Measurements from ENCODE around the gene CACNA1S. TPM values are rescaled to one million over a fixed set of nuclear protein-coding genes. Genes with fewer than 3 reads are reported as not detected.

CACNA1S gene
- total and polyA plus RNA-seq, 2 donors (not counting 1 experiment from before 2014, with no cell fraction given) = not detected

- Mint-ChIP-seq H3K27me3 (peaks cover 4% of the 10 kb centered on the region), H3K4me3 (no peak overlapping the region), H3K27ac (no peak overlapping the region), H3K9me3 (ENCODE audit: insufficient read depth) (no peaks in the 10 kb centered on the region), H3K4me1 (no peaks in the 10 kb centered on the region)
- no peak for ATAC-seq (ENCODE audit: low read depth)
- Histone ChIP-seq H3K36me3 (replicated peaks in 1 of 2; ENCODE audit: control extremely low read depth in 1 of 2, control insufficient read depth in 1 of 2, extremely low read depth in 1 of 2, insufficient read depth in 2 of 2, low read length in 1 of 2) (no peaks in the 10 kb centered on the region), H3K4me1 (ENCODE audit: control insufficient read depth in 2 of 2, insufficient read depth in 2 of 2, low read length in 2 of 2) (no peaks in the 10 kb centered on the region), H3K79me2 (ENCODE audit: control insufficient read depth, insufficient read depth, low read length) (no peaks in the 10 kb centered on the region), H3K27me3 (replicated peaks in 1 of 4; ENCODE audit: control extremely low read depth in 1 of 4, control insufficient read depth in 3 of 4, insufficient read depth in 4 of 4, low read length in 3 of 4) (peaks cover 0 to 3% (median 0%) of the 10 kb centered on the region in 4 experiments), H4K20me1 (ENCODE audit: control insufficient read depth, insufficient read depth, low read length, poor library complexity, severe bottlenecking) (no peaks in the 10 kb centered on the region), H3K27ac (ENCODE audit: low read length in 2 of 2) (no peak overlapping the region), H3K4me2 (replicated peaks; ENCODE audit: low read depth, low read length, poor library complexity, severe bottlenecking) (no peak overlapping the region), H2AFZ (ENCODE audit: insufficient read depth, low read depth, low read length, poor library complexity, severe bottlenecking) (no peak overlapping the region), H3K4me3 (ENCODE audit: control extremely low read depth in 1 of 5, extremely low read depth in 1 of 5, insufficient read depth in 1 of 5, low read depth in 2 of 5, low read length in 4 of 5) (no peak overlapping the region), H3K9ac (ENCODE audit: low read length) (no peak overlapping the region), H3K9me3 (ENCODE audit: control extremely low read depth in 1 of 3, control insufficient read depth in 2 of 3, insufficient read depth in 1 of 3, low read length in 2 of 3) (no peaks in the 10 kb centered on the region)
- intact Hi-C loops (cut with micrococcal nuclease) = no loop called here
- WGBS (ENCODE audit: insufficient coverage) = no CpG with 5 or more reads among the region's 4 CpGs
- ChIA-PET CTCF (interaction anchor here (1.4 kb wide), 1 partner anchor 19 kb away, joined by 3 read pairs; no protein-coding TSS in a partner anchor), POLR2A (interaction anchor here (0.6 kb wide), 1 partner anchor 233 kb away, joined by 3 read pairs; no protein-coding TSS in a partner anchor)
- DNase-seq = no peak
- TF ChIP-seq CTCF (IDR thresholded peaks at IDR 0.05) = no peak
- no peak for TF ChIP-seq EZH2 (IDR thresholded peaks at IDR 0.05; ENCODE audit: borderline replicate concordance, insufficient read depth, low read depth, low read length, poor library complexity, severe bottlenecking)
Measured at GRCh38 chr1:201094832-201095231, 17.4 kb downstream of the CACNA1S start.

- Histone ChIP-seq H3K79me2 (ENCODE audit: control insufficient read depth, insufficient read depth, low read length) (no peaks in the 10 kb centered on the region), H3K4me1 (ENCODE audit: control insufficient read depth in 2 of 2, insufficient read depth in 2 of 2, low read length in 2 of 2) (no peaks in the 10 kb centered on the region), H3K9me3 (ENCODE audit: control extremely low read depth in 1 of 3, control insufficient read depth in 2 of 3, insufficient read depth in 1 of 3, low read length in 2 of 3) (no peaks in the 10 kb centered on the region), H4K20me1 (ENCODE audit: control insufficient read depth, insufficient read depth, low read length, poor library complexity, severe bottlenecking) (no peaks in the 10 kb centered on the region), H2AFZ (ENCODE audit: insufficient read depth, low read depth, low read length, poor library complexity, severe bottlenecking) (no peak overlapping the region), H3K9ac (ENCODE audit: low read length) (no peak overlapping the region), H3K27ac (ENCODE audit: low read length in 2 of 2) (no peak overlapping the region), H3K27me3 (replicated peaks in 1 of 4; ENCODE audit: control extremely low read depth in 1 of 4, control insufficient read depth in 3 of 4, insufficient read depth in 4 of 4, low read length in 3 of 4) (peaks cover 0 to 3% (median 0%) of the 10 kb centered on the region in 4 experiments), H3K4me2 (replicated peaks; ENCODE audit: low read depth, low read length, poor library complexity, severe bottlenecking) (no peak overlapping the region), H3K4me3 (ENCODE audit: control extremely low read depth in 1 of 5, extremely low read depth in 1 of 5, insufficient read depth in 1 of 5, low read depth in 2 of 5, low read length in 4 of 5) (no peak overlapping the region), H3K36me3 (replicated peaks in 1 of 2; ENCODE audit: control extremely low read depth in 1 of 2, control insufficient read depth in 1 of 2, extremely low read depth in 1 of 2, insufficient read depth in 2 of 2, low read length in 1 of 2) (no peaks in the 10 kb centered on the region)
- Mint-ChIP-seq H3K4me1 (no peaks in the 10 kb centered on the region), H3K9me3 (ENCODE audit: insufficient read depth) (no peaks in the 10 kb centered on the region), H3K27me3 (no peaks in the 10 kb centered on the region), H3K27ac (no peak overlapping the region), H3K4me3 (no peak overlapping the region)
- ChIA-PET POLR2A (no interaction called here), CTCF (no interaction called here)
- DNase-seq = no peak
- WGBS (ENCODE audit: insufficient coverage) = 77% methylated on average over 6 of the region's 7 CpGs
- TF ChIP-seq CTCF (IDR thresholded peaks at IDR 0.05) (no peak), EZH2 (IDR thresholded peaks at IDR 0.05; ENCODE audit: borderline replicate concordance, insufficient read depth, low read depth, low read length, poor library complexity, severe bottlenecking) (no peak)
- no peak for ATAC-seq (ENCODE audit: low read depth)
- intact Hi-C loops (cut with micrococcal nuclease) = no loop called here
Measured at GRCh38 chr1:201093962-201094361, 18.3 kb downstream of the CACNA1S start.

All from B cell (primary cell).